Common myeloid progenitor, CD34-positive (primary cell): ENCODE measurements around the gene EYA4.

ENCODE experiments used
- CTCF ChIA-PET: fragments of 350-600 bp; sonication (Branson Sonifier 250); formaldehyde crosslinking; loops from one replicate; lab custom pipeline; 2021; ENCODE audit warnings: antibody characterized with exemption; lab: Charles Lee
- POLR2A ChIA-PET: fragments of 350-600 bp; sonication (Branson Sonifier 250); formaldehyde crosslinking; loops from one replicate; lab custom pipeline; 2021; ENCODE audit warnings: antibody characterized with exemption; lab: Charles Lee
- DNase-seq, 3 donors: peaks; one replicate each; pipeline versions ENCODE4 v3.0.0 to v3.0.0-alpha.2; 2013
- H3K27ac ChIP-seq, 2 experiments: 1 replicate in 1 of 2; 2 replicates in 1 of 2; pipeline ENCODE4 v1.7.0; 2013; ENCODE audit warnings: inconsistent platforms in 2 of 2, low read length in 2 of 2, mild to moderate bottlenecking in 2 of 2, low read depth in 1 of 2, moderate library complexity in 1 of 2; ENCODE audit not compliant: severe bottlenecking in 2 of 2, insufficient read depth in 1 of 2, poor library complexity in 1 of 2
- H3K27me3 ChIP-seq, 5 experiments: replicated peaks in 2 of 5; 1 replicate in 3 of 5; 2 replicates in 2 of 5; pipeline versions ENCODE4 v1.6.1 to v1.7.0; 2013; ENCODE audit warnings: low read length in 4 of 5, mild to moderate bottlenecking in 2 of 5, moderate library complexity in 2 of 5, inconsistent platforms in 1 of 5; ENCODE audit not compliant: insufficient read depth in 5 of 5, control insufficient read depth in 4 of 5
- H3K36me3 ChIP-seq, 4 experiments: 1 replicate in 2 of 4; 2 replicates in 2 of 4; pipeline versions ENCODE4 v1.6.1 to v1.7.0; 2013; ENCODE audit warnings: low read length in 3 of 4, control low read depth in 1 of 4, mild to moderate bottlenecking in 1 of 4; ENCODE audit not compliant: control insufficient read depth in 4 of 4, insufficient read depth in 4 of 4
- H3K4me1 ChIP-seq, 4 experiments: 1 replicate in 3 of 4; 2 replicates in 1 of 4; pipeline versions ENCODE4 v1.6.1 to v1.7.1; 2013; ENCODE audit warnings: low read length in 3 of 4, mild to moderate bottlenecking in 3 of 4, control low read depth in 1 of 4, inconsistent platforms in 1 of 4, moderate library complexity in 1 of 4; ENCODE audit not compliant: control insufficient read depth in 4 of 4, insufficient read depth in 4 of 4; ENCODE audit errors: control extremely low read depth in 1 of 4
- H3K4me3 ChIP-seq, 7 experiments: 1 replicate in 4 of 7; 2 replicates in 3 of 7; pipeline versions ENCODE4 v1.5.1 to v1.7.0; 2013; ENCODE audit warnings: mild to moderate bottlenecking in 7 of 7, low read length in 6 of 7, moderate library complexity in 6 of 7, inconsistent platforms in 2 of 7, low read depth in 2 of 7, control low read depth in 1 of 7; ENCODE audit not compliant: insufficient read depth in 4 of 7, control insufficient read depth in 1 of 7; ENCODE audit errors: extremely low read depth in 1 of 7
- H3K9me3 ChIP-seq, 5 experiments: 1 replicate in 4 of 5; 2 replicates in 1 of 5; pipeline versions ENCODE4 v1.6.1 to v1.7.1; 2013; ENCODE audit warnings: low read length in 4 of 5, mild to moderate bottlenecking in 2 of 5, inconsistent platforms in 1 of 5, low read depth in 1 of 5, moderate library complexity in 1 of 5; ENCODE audit not compliant: control insufficient read depth in 4 of 5, insufficient read depth in 2 of 5; ENCODE audit errors: control extremely low read depth in 1 of 5
- WGBS: methylation state at CpG from one replicate; pipeline ENCODE4 v1.1.5; 2013; ENCODE audit not compliant: insufficient coverage; 5-methylcytosine and 5-hydroxymethylcytosine counted together

Gene EYA4

GRCh38 chr6:133358574-133359150, 117.5 kb downstream of the EYA4 start:
- H3K4me3 ChIP-seq, result no peak overlapping the region
- ChIA-PET POLR2A (no interaction called here), CTCF (no interaction called here)
- no peaks in the 10 kb centered on the region for H3K9me3 ChIP-seq
- DNase-seq, result no peak
- WGBS, result 88% methylated on average over 3 of the region's 5 CpGs
- no peaks in the 10 kb centered on the region for H3K4me1 ChIP-seq
- H3K27me3 ChIP-seq, result no peaks in the 10 kb centered on the region
- no peak overlapping the region for H3K27ac ChIP-seq
- no peaks in the 10 kb centered on the region for H3K36me3 ChIP-seq

- no peak overlapping the region for H3K27ac ChIP-seq
- no peaks in the 10 kb centered on the region for H3K9me3 ChIP-seq
- ChIA-PET POLR2A (no interaction called here), CTCF (no interaction called here)
- H3K27me3 ChIP-seq, result no peaks in the 10 kb centered on the region
- no peaks in the 10 kb centered on the region for H3K36me3 ChIP-seq
- no peaks in the 10 kb centered on the region for H3K4me1 ChIP-seq
- DNase-seq, result no peak
- 100% methylated on average over 1 of the region's 1 CpG for WGBS
- no peak overlapping the region for H3K4me3 ChIP-seq
Observed at GRCh38 chr6:133359256-133359655, 118.1 kb downstream of the EYA4 start.

GRCh38 chr6:133359760-133360159, 118.6 kb downstream of the EYA4 start:
- H3K27ac ChIP-seq, result no peak overlapping the region
- H3K36me3 ChIP-seq, result no peaks in the 10 kb centered on the region
- ChIA-PET POLR2A (no interaction called here), CTCF (no interaction called here)
- H3K27me3 ChIP-seq, result no peaks in the 10 kb centered on the region
- DNase-seq, result no peak
- H3K4me1 ChIP-seq, result no peaks in the 10 kb centered on the region
- H3K4me3 ChIP-seq, result no peak overlapping the region
- H3K9me3 ChIP-seq, result no peaks in the 10 kb centered on the region
- WGBS, result 100% methylated on average over 1 of the region's 1 CpG

GRCh38 chr6:133360194-133360593, 119.0 kb downstream of the EYA4 start:
- DNase-seq, result no peak
- H3K4me1 ChIP-seq, result no peaks in the 10 kb centered on the region
- ChIA-PET POLR2A (no interaction called here), CTCF (no interaction called here)
- H3K27me3 ChIP-seq, result no peaks in the 10 kb centered on the region
- H3K9me3 ChIP-seq, result no peaks in the 10 kb centered on the region
- no peaks in the 10 kb centered on the region for H3K36me3 ChIP-seq
- no peak overlapping the region for H3K4me3 ChIP-seq
- WGBS, result 90% methylated on average over 3 of the region's 5 CpGs
- no peak overlapping the region for H3K27ac ChIP-seq

GRCh38 chr6:133362813-133363212, 121.7 kb downstream of the EYA4 start:
- 88% methylated on average over 3 of the region's 4 CpGs for WGBS
- POLR2A ChIA-PET, result no interaction called here

GRCh38 chr6:133368664-133369063, 127.5 kb downstream of the EYA4 start:
- Histone ChIP-seq H3K36me3 (no peaks in the 10 kb centered on the region), H3K4me1 (no peaks in the 10 kb centered on the region), H3K4me3 (no peak overlapping the region), H3K27me3 (peaks cover 0 to 2% (median 0%) of the 10 kb centered on the region in 5 experiments), H3K9me3 (no peaks in the 10 kb centered on the region), H3K27ac (no peak overlapping the region)
- 93% methylated on average over 4 of the region's 5 CpGs for WGBS
- no peak for DNase-seq
- POLR2A ChIA-PET, result no interaction called here
- CTCF ChIA-PET, result no interaction called here

More at GRCh38 chr6:133362813-133363212, 121.7 kb downstream of the EYA4 start:
- Histone ChIP-seq H3K4me1 (no peaks in the 10 kb centered on the region), H3K9me3 (no peaks in the 10 kb centered on the region), H3K4me3 (no peak overlapping the region), H3K36me3 (no peaks in the 10 kb centered on the region), H3K27me3 (no peaks in the 10 kb centered on the region), H3K27ac (no peak overlapping the region)
- CTCF ChIA-PET, result no interaction called here
- DNase-seq, result no peak

- peaks cover 0 to 2% (median 0%) of the 10 kb centered on the region in 5 experiments for H3K27me3 ChIP-seq
- WGBS, result 94% methylated on average over 4 of the region's 7 CpGs
- no peaks in the 10 kb centered on the region for H3K36me3 ChIP-seq
- no peak overlapping the region for H3K27ac ChIP-seq
- no peak overlapping the region for H3K4me3 ChIP-seq
- H3K9me3 ChIP-seq, result no peaks in the 10 kb centered on the region
- no peak for DNase-seq
- ChIA-PET CTCF (no interaction called here), POLR2A (no interaction called here)
- no peaks in the 10 kb centered on the region for H3K4me1 ChIP-seq
Observed at GRCh38 chr6:133369773-133370272, 128.7 kb downstream of the EYA4 start.
